ENCODE results near the gene AQP6.

DNA sequence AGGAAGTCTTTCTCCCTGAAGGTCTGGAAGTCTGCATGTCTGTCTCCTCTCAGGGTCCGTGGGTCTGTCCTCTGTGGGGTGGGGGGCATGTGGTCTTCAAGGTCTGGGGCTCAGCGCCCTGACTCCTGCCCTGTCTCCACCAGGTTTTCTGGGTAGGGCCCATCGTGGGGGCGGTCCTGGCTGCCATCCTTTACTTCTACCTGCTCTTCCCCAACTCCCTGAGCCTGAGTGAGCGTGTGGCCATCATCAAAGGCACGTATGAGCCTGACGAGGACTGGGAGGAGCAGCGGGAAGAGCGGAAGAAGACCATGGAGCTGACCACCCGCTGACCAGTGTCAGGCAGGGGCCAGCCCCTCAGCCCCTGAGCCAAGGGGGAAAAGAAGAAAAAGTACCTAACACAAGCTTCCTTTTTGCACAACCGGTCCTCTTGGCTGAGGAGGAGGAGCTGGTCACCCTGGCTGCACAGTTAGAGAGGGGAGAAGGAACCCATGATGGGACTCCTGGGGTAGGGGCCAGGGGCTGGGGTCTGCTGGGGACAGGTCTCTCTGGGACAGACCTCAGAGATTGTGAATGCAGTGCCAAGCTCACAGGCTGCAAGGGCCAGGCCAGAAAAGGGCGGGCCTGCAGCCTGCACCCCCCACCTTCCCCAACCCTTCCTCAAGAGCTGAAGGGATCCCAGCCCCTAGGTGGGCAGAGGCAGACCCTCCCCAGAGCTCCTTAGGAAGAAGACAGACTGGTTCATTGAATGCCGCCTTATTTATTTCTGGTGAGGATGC, 7.7 kb upstream of the AQP6 start:
- TF ChIP-seq, protein P1, sequence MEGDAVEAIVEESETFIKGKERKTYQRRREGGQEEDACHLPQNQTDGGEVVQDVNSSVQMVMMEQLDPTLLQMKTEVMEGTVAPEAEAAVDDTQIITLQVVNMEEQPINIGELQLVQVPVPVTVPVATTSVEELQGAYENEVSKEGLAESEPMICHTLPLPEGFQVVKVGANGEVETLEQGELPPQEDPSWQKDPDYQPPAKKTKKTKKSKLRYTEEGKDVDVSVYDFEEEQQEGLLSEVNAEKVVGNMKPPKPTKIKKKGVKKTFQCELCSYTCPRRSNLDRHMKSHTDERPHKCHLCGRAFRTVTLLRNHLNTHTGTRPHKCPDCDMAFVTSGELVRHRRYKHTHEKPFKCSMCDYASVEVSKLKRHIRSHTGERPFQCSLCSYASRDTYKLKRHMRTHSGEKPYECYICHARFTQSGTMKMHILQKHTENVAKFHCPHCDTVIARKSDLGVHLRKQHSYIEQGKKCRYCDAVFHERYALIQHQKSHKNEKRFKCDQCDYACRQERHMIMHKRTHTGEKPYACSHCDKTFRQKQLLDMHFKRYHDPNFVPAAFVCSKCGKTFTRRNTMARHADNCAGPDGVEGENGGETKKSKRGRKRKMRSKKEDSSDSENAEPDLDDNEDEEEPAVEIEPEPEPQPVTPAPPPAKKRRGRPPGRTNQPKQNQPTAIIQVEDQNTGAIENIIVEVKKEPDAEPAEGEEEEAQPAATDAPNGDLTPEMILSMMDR (IDR thresholded peaks at IDR 0.05), result no peak
- no peak for TF ChIP-seq POLR2A (IDR thresholded peaks at IDR 0.05)
